ENCODE results near the gene KCNN4.
"Not testable (repeated sequence)": the region's sequence is repeated elsewhere in the genome, so short reads cannot be mapped to it uniquely, and the experiment has no call there.

KCNN4 gene

GRCh38 chr19:43776286-43776685 lies 4.5 kb downstream of the KCNN4 start:
- TF ChIP-seq ZFX (IDR thresholded peaks at IDR 0.05; ENCODE audit: borderline replicate concordance) = no peak
- TF ChIP-seq CTCF (IDR thresholded peaks at IDR 0.05) = no peak
- H3K27ac ChIP-seq = no peak overlapping the region

DNA sequence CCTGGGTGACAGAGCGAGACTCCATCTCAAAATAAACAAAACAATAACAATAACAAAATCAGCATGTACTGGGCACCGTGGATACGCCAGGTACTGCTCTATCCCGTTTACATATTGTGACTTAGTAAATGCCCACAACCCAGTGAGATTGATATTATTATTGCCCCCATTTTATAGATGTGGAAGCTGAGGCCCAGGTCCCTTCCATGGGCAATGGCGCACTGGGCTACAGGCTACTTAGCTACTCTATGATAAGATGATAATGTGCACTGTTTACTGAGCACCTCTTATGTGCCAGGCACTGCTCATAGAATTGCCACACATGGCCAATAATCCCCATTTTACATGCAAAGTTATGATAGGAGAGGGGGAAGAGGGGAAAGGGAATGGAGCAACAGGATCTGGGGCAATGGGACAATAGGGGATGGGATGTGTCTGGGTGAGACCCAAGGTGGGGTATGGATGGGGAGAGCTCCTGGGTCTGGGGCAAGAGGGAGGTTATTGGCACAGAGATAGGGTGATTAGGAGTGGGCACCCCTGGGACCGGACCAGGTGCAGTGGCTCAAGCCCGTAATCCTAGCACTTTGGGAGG lies 5.4 kb downstream of the KCNN4 start:
- TF ChIP-seq ZFX (IDR thresholded peaks at IDR 0.05; ENCODE audit: borderline replicate concordance) = no peak
- TF ChIP-seq CTCF (IDR thresholded peaks at IDR 0.05) = no peak
- no peak overlapping the region for H3K27ac ChIP-seq

DNA sequence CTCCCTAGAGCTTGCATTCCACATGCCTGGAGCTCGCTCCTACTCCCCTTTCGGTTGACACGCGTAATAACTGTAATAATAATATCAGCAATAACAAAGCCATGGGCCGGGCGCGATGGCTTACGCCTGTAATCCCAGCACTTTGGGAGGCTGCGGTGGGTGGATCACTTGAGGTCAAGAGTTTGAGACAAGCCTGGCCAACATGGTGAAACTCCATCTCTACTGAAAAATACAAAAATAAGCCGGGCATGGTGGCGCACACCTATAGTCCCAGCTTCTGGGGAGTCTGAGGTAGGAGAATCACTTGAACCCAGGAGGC lies 5.9 kb downstream of the KCNN4 start:
- not testable (repeated sequence) for H3K27ac ChIP-seq

DNA sequence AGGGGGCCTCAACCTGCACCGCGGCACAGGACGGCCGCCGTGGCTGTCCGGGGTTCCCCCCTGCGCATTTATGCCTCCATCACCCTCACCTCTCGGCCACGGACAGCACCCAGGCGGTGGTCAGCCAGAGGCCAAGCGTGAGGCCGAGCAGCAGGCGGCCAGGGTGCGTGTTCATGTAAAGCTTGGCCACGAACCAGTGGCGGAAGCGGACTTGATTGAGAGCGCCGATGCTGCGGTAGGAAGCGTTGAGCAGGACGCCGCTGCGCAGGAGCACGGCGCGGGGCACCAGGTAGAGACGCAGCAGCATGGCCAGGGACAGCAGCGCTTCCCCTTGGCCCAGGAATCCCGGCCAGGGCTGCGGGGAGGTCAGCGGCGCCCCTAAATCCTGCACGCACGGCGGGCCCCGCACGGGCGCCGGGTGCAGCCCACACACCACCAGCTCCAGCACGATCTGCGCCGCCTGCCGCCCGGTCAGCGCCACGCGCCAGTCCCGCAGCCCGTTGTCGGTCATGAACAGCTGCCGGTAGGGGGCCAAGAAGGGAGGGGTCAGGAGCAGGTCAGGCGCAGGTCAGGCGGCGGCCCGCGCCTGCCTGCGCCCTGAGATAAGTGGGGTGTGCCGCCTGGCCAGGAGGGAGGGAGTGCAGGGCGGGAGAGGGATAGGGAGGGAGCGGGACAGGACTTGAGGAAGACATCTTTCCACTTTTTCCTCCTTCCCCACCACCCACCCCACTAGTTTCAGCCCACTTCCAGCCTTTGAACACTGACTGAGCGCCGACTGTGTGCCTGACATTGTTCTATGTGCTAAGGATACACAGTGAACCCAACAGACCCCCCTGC lies 6.5 kb downstream of the KCNN4 start:
- TF ChIP-seq CTCF (IDR thresholded peaks at IDR 0.05) (peak; percentile 91), ZFX (IDR thresholded peaks at IDR 0.05; ENCODE audit: borderline replicate concordance) (no peak)
- H3K27ac ChIP-seq = no peak overlapping the region

DNA sequence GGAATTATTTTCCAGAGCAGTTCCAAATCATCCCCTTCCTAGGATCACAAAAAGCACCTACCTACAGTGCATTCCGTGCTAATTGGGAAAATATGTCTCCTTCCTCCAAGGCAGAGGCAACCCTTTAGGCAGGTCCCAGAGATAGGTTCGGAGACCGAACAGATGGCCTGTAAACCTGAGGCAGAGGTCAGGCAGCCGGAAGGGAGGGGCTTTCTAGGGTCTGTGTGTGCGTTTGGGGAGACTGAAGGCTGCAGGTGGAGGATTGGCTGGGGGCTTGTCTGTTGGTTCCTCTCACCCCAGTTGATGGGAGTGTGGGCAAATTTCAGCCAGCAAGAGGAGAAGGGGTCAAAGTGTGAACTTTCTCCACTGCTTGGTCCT lies 7.1 kb downstream of the KCNN4 start:
- H3K27ac ChIP-seq = no peak overlapping the region
- TF ChIP-seq CTCF (IDR thresholded peaks at IDR 0.05) = no peak
- TF ChIP-seq ZFX (IDR thresholded peaks at IDR 0.05; ENCODE audit: borderline replicate concordance) = no peak

GRCh38 chr19:43769256-43769655 lies 11.5 kb downstream of the KCNN4 start:
- H3K27ac ChIP-seq = no peak overlapping the region
- TF ChIP-seq ZFX (IDR thresholded peaks at IDR 0.05; ENCODE audit: borderline replicate concordance) (no peak), CTCF (IDR thresholded peaks at IDR 0.05) (no peak)

DNA sequence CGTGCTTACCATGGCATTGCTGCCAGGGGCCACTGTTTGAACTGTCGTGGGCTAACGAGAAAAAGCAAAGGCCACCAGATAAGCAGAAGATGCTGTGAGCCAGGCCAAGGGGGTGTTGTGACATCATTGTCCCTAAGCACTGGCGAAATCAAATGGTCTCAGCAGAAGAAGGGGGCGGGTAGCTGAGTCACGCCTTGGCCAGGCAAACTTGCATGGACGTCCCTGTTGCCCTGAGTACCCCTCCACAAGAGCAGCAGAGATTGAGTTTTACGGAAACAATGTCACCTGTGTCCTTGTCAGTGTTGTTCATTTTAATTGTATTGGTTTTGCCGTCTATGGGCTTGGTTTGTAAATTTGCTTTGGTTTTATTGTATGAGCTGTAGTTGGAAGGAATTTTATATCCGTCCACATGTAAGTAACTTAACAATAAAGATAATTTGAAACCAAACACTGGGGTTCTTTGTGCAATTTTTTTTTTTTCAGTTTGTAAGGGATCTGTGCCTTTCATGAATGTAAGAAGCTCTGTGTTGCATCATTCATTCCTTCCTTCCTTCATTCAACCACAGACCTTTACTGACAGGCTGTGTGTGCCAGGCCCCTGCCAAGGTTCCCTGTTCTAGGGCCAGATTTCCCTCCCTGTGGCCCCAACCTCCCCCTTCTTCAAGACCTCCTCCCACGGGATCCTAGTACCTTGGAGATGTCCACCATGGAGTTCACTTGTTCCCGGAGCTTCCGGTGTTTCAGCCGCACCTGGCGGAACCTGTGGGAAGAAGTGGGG lies 12.3 kb downstream of the KCNN4 start:
- TF ChIP-seq CTCF (IDR thresholded peaks at IDR 0.05) = no peak
- TF ChIP-seq ZFX (IDR thresholded peaks at IDR 0.05; ENCODE audit: borderline replicate concordance) = no peak
- H3K27ac ChIP-seq = peak overlapping the region; percentile 17; the same call in 1 of the 2 replicates

Data from 22Rv1 (cell line).